Ectodermal cell (in vitro differentiated cells): ENCODE measurements around the gene RAN.

Experiments used
- H3K27ac ChIP-seq: 2 replicates; pipeline ENCODE4 v1.7.0; 2013; ENCODE audit warnings: mild to moderate bottlenecking, low read depth, low read length; ENCODE audit not compliant: insufficient read depth, poor library complexity, severe bottlenecking
- H3K27me3 ChIP-seq: 2 replicates; pipeline ENCODE4 v1.7.0; 2013; ENCODE audit warnings: mild to moderate bottlenecking, low read length; ENCODE audit not compliant: insufficient read depth, control insufficient read depth, poor library complexity, severe bottlenecking
- H3K36me3 ChIP-seq: one replicate; pipeline ENCODE4 v1.7.0; 2013; ENCODE audit warnings: low read length; ENCODE audit not compliant: control insufficient read depth, insufficient read depth
- H3K4me1 ChIP-seq: one replicate; pipeline ENCODE4 v1.7.0; 2013; ENCODE audit warnings: low read length; ENCODE audit not compliant: control insufficient read depth, insufficient read depth
- H3K4me3 ChIP-seq: 2 replicates; pipeline ENCODE4 v1.7.0; 2013; ENCODE audit warnings: low read depth, low read length, control low read depth; ENCODE audit not compliant: insufficient read depth
- H3K9me3 ChIP-seq: 2 replicates; pipeline ENCODE4 v1.7.0; 2013; ENCODE audit warnings: mild to moderate bottlenecking, low read length, moderate library complexity; ENCODE audit not compliant: control insufficient read depth
- WGBS, 2 experiments: methylation state at CpG; one replicate each; pipeline ENCODE4 v1.1.7; 2013; ENCODE audit warnings: missing lambda C conversion rate in 2 of 2; 5-methylcytosine and 5-hydroxymethylcytosine counted together

The RAN gene

GRCh38 chr12:130924966-130925665, 53.2 kb downstream of the RAN start:
- H3K9me3 ChIP-seq: no peaks in the 10 kb centered on the region
- H3K4me3 ChIP-seq: no peak overlapping the region
- H3K4me1 ChIP-seq: no peaks in the 10 kb centered on the region
- H3K27ac ChIP-seq: no peak overlapping the region
- no peaks in the 10 kb centered on the region for H3K27me3 ChIP-seq
- H3K36me3 ChIP-seq: no peaks in the 10 kb centered on the region
- 93 to 97% methylated on average over 23 of the region's 23 CpGs for WGBS, 2 experiments

DNA sequence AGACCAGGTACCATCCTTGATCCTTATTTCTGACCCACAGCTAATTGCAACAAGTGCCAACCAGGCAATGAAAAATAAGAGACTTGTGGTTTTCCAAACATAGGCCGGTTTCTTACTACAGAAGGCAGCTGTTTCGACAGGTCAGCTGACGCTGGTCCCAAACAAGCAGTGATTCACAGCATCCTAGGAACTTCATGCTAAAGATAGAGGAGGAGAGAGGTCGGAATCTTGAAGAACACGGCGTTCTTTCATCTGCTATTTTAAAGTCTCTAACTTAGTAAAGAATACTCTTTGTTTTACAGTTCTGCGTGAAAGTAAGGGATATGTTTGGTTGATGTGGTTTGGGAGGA, 53.8 kb downstream of the RAN start:
- no peaks in the 10 kb centered on the region for H3K36me3 ChIP-seq
- H3K4me3 ChIP-seq: no peak overlapping the region
- 93 to 94% methylated on average over 7 of the region's 7 CpGs for WGBS, 2 experiments
- no peak overlapping the region for H3K27ac ChIP-seq
- H3K9me3 ChIP-seq: no peaks in the 10 kb centered on the region
- H3K27me3 ChIP-seq: no peaks in the 10 kb centered on the region
- H3K4me1 ChIP-seq: no peaks in the 10 kb centered on the region
